Activated CD4-positive, alpha-beta T cell treated with anti-CD3 and anti-CD28 coated beads, Interleukin-2, amount 10 ng/mL, durations not matched to agents 7 days and 5 days (primary cell): ENCODE data around the gene TGM6. TPM values are rescaled to one million over a fixed set of nuclear protein-coding genes. Genes with fewer than 3 reads are reported as not detected.
A peak's percentile ranks its signal among the peaks of the same experiment; 100 is the strongest.

Experiments
- CTCF ChIA-PET: fragments of 350-600 bp; sonication (Branson Sonifier 250); formaldehyde crosslinking; loops from one replicate; lab custom pipeline; 2021; ENCODE audit warnings: antibody characterized with exemption; lab: Charles Lee
- POLR2A ChIA-PET: fragments of 350-600 bp; sonication (Branson Sonifier 250); formaldehyde crosslinking; loops from one replicate; lab custom pipeline; 2021; ENCODE audit warnings: antibody characterized with exemption; lab: Charles Lee
- DNase-seq: peaks from one replicate; pipeline ENCODE4 v3.0.0-alpha.2; 2020
- H3K27ac Mint-ChIP-seq: one replicate; pipeline ENCODE4 v1.8.0; 2021; ENCODE audit warnings: mild to moderate bottlenecking, moderate library complexity, mixed read lengths
- H3K27me3 Mint-ChIP-seq: one replicate; pipeline ENCODE4 v1.8.0; 2021; ENCODE audit warnings: mixed read lengths
- H3K36me3 Mint-ChIP-seq: one replicate; pipeline ENCODE4 v1.8.0; 2021; ENCODE audit warnings: low read depth, mixed read lengths
- H3K4me1 Mint-ChIP-seq: one replicate; pipeline ENCODE4 v1.8.0; 2021; ENCODE audit warnings: mixed read lengths
- H3K4me3 Mint-ChIP-seq: one replicate; pipeline ENCODE4 v1.8.0; 2021; ENCODE audit warnings: mild to moderate bottlenecking, moderate library complexity, mixed read lengths
- H3K9me3 Mint-ChIP-seq: one replicate; pipeline ENCODE4 v1.8.0; 2021; ENCODE audit warnings: mixed read lengths
- total RNA-seq, 2 experiments: library from RNA; stranded (reverse); gene quantifications; one replicate each; pipeline ENCODE4 v1.2.3, GENCODE V29; 2021

Gene TGM6
- total RNA-seq, 2 experiments from 2014 or later = not detected

DNA sequence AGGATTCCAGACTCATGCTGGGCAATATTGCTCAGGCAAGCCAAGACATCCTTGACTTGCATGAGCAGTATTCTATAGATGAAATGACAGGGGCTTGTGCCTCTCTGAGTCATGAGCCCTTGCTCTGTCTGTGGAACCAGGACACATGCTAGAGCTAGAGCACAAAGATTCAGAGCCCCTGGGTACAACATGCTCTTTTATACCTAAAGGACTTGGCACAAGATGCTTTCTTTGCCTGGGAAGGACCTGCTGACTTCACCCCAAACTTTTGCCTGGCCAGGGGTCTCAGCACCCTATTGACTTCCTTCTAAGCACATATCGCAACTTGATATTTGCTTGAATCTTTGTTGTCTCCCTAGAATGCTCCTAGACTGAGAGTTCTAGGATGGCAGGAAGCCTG, 27.4 kb downstream of the TGM6 start:
- Mint-ChIP-seq H3K27ac (no peak overlapping the region), H3K9me3 (no peaks in the 10 kb centered on the region), H3K4me1 (no peaks in the 10 kb centered on the region), H3K36me3 (no peaks in the 10 kb centered on the region), H3K4me3 (no peak overlapping the region), H3K27me3 (peaks cover 19% of the 10 kb centered on the region)
- no peak for DNase-seq
- POLR2A ChIA-PET = no interaction called here
- CTCF ChIA-PET = no interaction called here

DNA sequence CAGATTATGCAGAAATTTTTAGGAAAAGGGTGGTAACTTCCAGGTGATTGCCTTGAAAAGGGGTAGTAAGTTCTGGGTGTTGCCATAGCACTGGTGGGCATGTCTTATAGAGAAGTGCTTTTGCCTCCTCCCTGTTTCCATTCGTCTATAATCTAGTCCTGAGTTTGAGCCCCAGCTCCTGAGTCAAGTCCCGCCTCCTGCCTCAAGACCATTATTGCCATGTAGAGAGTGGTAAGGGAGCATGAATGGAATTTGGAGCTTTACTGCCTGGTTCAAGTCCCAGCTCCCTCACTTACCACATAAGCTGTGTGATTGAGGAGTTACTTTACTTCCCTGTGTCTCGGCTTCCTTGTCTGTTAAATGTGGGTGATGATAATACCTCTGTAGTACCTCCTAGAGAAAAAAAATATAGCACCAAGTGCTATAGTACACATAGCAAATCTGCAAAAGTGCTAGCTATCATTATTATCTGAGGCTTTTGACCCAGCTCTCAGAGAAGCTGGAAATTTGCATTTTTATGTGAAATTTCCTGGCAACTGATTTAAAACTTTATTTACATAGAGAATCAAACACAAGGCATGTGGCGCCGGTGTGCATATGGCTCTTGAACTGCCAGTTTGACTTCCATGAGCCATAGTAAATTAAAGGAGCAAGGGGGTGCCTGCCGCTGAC, 36.0 kb downstream of the TGM6 start:
- peaks cover 32% of the 10 kb centered on the region for H3K27me3 Mint-ChIP-seq
- H3K4me3 Mint-ChIP-seq = no peak overlapping the region
- no peaks in the 10 kb centered on the region for H3K4me1 Mint-ChIP-seq
- H3K9me3 Mint-ChIP-seq = no peaks in the 10 kb centered on the region
- ChIA-PET CTCF (no interaction called here), POLR2A (no interaction called here)
- DNase-seq = no peak
- no peak overlapping the region for H3K27ac Mint-ChIP-seq
- no peaks in the 10 kb centered on the region for H3K36me3 Mint-ChIP-seq

DNA sequence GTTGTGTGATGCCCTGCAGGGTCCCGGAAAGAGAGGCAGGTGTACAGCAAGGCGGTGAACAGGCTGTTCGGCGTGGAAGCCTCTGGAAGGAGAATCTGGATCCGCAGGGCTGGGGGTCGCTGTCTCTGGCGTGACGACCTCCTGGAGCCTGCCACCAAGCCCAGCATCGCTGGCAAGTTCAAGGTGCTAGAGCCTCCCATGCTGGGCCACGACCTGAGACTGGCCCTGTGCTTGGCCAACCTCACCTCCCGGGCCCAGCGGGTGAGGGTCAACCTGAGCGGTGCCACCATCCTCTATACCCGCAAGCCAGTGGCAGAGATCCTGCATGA, 36.5 kb downstream of the TGM6 start:
- Mint-ChIP-seq H3K9me3 (no peaks in the 10 kb centered on the region), H3K4me1 (no peaks in the 10 kb centered on the region), H3K4me3 (no peak overlapping the region), H3K27me3 (peaks cover 32% of the 10 kb centered on the region), H3K36me3 (no peaks in the 10 kb centered on the region), H3K27ac (no peak overlapping the region)
- ChIA-PET CTCF (no interaction called here), POLR2A (no interaction called here)
- DNase-seq = no peak

DNA sequence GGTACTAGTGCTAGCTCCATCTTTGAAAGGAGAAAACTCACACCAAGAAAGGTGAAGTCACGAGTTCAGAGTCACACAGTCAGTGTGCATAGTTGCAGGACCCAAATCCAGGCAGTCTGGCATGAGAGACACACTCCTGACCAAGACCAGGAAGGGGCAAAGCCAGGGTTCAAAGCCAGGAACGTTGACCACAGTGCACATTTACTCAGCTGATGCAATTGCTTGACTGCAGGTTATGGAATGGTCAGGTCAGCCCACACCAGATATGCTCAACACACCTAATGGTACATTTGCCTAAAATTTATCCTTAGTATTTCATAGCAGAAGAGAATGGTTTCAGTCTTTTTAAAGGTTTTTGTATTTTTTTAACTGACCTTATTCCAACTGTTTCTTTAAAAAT, 37.7 kb downstream of the TGM6 start:
- no peak for DNase-seq
- CTCF ChIA-PET = no interaction called here
- no peak overlapping the region for H3K27ac Mint-ChIP-seq
- POLR2A ChIA-PET = no interaction called here
- no peaks in the 10 kb centered on the region for H3K36me3 Mint-ChIP-seq
- no peaks in the 10 kb centered on the region for H3K4me1 Mint-ChIP-seq
- H3K4me3 Mint-ChIP-seq = no peak overlapping the region
- H3K9me3 Mint-ChIP-seq = no peaks in the 10 kb centered on the region
- H3K27me3 Mint-ChIP-seq = peaks cover 27% of the 10 kb centered on the region

DNA sequence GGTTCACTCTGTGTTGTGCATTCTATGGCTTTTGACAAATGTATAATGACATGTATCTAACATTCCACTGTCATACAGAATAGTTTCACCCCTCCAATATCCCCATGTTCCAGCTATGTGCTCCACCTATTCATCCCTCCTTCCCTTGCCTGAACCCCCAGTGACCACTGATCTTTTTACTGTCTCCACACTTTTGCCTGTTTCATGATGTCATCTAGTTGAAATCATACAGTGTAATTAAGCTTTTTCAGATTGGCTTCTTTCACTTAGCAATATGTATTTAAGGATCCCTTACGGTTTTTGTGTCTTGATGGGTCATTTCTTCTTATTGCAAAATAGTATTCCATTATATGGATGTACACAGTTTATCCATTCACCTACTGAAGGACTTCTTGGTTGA, 39.8 kb downstream of the TGM6 start:
- Mint-ChIP-seq H3K4me3 (no peak overlapping the region), H3K27ac (no peak overlapping the region), H3K4me1 (no peaks in the 10 kb centered on the region), H3K36me3 (no peaks in the 10 kb centered on the region), H3K27me3 (peaks cover 25% of the 10 kb centered on the region), H3K9me3 (no peaks in the 10 kb centered on the region)
- ChIA-PET CTCF (no interaction called here), POLR2A (no interaction called here)
- no peak for DNase-seq

DNA sequence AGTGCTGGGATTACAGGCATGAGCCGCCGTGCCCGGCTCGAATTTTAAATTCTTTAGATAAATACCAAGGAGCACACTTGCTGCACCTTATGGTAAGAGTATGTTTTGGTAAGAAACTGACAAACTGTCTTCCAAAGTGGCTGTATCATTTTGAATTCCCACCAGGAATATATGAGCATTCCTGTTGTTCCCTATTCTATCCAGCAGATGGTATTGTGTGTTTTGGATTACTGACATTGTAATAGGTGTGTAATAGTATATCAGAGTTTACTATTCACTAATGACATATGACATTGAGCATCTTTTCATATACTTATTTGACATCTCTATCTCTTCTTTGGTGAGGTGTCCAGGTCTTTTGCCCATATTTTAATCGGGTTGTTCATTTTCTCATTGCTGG, 40.5 kb downstream of the TGM6 start:
- H3K27me3 Mint-ChIP-seq = peaks cover 26% of the 10 kb centered on the region
- H3K4me3 Mint-ChIP-seq = no peak overlapping the region
- H3K9me3 Mint-ChIP-seq = no peaks in the 10 kb centered on the region
- no peaks in the 10 kb centered on the region for H3K36me3 Mint-ChIP-seq
- no peak overlapping the region for H3K27ac Mint-ChIP-seq
- DNase-seq = no peak
- no peaks in the 10 kb centered on the region for H3K4me1 Mint-ChIP-seq
- POLR2A ChIA-PET = no interaction called here
- CTCF ChIA-PET = no interaction called here

DNA sequence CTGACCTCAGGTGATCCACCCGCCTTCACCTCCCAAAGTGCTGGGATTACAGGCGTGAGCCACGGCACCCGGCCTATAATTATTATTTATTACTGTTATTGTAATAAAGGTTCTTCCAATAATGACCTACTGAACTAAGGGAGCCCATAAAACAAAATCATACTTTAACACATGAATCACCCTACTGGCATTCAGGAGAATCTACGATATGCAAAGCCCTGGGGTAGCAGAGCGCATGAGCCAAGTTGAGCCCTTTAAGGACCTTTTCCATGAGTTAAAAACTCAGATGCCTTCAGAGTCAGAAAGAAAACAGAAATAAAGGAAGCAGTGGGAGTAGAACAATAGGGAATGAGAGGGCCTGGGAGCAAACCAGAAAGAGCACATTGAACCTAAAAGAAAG, 48.4 kb downstream of the TGM6 start:
- no peak for DNase-seq
- Mint-ChIP-seq H3K4me1 (no peaks in the 10 kb centered on the region), H3K9me3 (no peaks in the 10 kb centered on the region), H3K27ac (no peak overlapping the region), H3K4me3 (no peak overlapping the region), H3K36me3 (no peaks in the 10 kb centered on the region), H3K27me3 (peaks cover 21% of the 10 kb centered on the region)
- ChIA-PET POLR2A (no interaction called here), CTCF (no interaction called here)

DNA sequence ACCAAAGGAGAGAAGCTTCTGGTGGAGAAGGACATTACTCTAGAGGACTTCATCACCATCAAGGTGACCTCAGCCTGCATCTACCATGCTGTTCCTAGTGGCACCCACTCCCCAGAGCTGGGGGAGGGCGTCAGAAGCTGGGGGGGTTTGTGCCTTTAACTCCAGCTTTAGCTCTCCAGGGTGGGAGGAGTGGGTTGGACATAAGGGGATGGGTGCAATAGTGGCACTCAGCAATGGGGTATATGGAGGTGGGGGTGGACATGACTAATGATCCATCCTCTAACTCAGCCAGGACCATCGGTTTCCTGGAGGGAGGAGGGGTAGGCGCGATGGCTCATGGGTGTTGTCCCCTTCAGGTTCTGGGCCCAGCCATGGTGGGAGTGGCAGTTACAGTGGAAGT, 49.8 kb downstream of the TGM6 start:
- Mint-ChIP-seq H3K9me3 (no peaks in the 10 kb centered on the region), H3K36me3 (no peaks in the 10 kb centered on the region), H3K27ac (no peak overlapping the region), H3K4me1 (no peaks in the 10 kb centered on the region), H3K4me3 (no peak overlapping the region), H3K27me3 (peaks cover 17% of the 10 kb centered on the region)
- POLR2A ChIA-PET = no interaction called here
- DNase-seq = no peak
- CTCF ChIA-PET = interaction anchor here (0.6 kb wide), 1 partner anchor 341 kb away, joined by 5 read pairs; no protein-coding TSS in a partner anchor

DNA sequence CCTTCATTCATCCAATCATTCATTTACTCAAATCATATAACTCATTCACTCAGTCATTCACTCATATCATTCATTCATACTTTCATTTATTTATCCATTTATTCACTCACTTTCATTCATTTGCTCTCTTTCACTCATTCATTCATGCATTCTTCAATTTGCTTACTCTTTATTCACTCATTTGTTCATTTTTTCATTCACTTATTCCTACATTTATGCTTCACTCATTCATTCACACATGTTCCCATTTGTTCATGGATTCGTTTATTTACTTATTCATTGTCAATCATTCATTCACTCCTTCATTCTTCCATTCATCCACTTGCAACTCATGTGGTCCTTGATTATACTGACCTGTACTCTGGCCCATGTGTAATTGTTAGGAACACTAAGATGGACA, 50.5 kb downstream of the TGM6 start:
- H3K27me3 Mint-ChIP-seq = peaks cover 14% of the 10 kb centered on the region
- no peak for DNase-seq

DNA sequence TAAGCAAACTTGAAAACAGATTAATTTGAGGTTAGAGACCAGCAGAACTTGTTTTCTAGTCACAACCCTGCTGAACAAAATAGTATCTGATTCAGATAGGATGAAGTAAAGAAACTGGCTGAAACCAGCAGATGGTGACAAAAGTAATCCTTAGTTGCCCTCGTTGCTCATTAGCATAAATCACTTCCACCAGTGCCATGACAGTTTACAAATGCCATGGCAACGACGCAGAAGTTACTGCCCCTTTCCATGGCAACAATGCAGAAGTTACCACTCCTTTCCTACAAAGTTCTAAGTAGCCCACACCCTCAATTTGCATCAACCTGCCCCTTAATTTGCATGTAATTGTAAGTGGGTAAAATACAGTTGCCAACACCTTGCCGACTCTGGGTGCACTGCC, 66.1 kb downstream of the TGM6 start:
- ChIA-PET CTCF (interaction anchor here (0.9 kb wide), 1 partner anchor 12 kb away, joined by 3 read pairs; no protein-coding TSS in a partner anchor), POLR2A (no interaction called here)
- Mint-ChIP-seq H3K36me3 (no peaks in the 10 kb centered on the region), H3K4me1 (peaks cover 13% of the 10 kb centered on the region), H3K9me3 (no peaks in the 10 kb centered on the region), H3K27ac (no peak overlapping the region), H3K4me3 (no peak overlapping the region), H3K27me3 (no peaks in the 10 kb centered on the region)
- no peak for DNase-seq

More for the DNA sequence above, 50.5 kb downstream of the TGM6 start:
- Mint-ChIP-seq H3K4me3 (no peak overlapping the region), H3K27ac (no peak overlapping the region), H3K36me3 (no peaks in the 10 kb centered on the region), H3K9me3 (no peaks in the 10 kb centered on the region), H3K4me1 (no peaks in the 10 kb centered on the region)
- ChIA-PET POLR2A (no interaction called here), CTCF (no interaction called here)

DNA sequence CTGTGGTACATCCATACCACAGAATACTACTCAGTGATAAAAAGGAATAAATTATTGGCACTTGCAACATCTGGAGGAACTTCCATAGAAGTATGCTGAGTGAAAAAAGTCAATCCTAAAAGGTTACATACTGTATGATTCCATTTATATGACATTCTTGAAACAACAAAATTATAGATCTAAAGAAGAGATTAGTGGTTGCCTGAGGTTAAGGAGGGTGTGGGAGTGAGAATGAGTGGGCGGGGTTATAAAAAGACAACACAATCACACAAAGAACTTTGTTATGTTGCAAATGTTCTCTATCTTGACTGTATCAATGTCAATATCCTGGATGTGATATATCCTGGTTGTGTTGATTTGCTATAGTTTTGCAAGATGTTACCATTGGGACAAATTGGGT, 68.7 kb downstream of the TGM6 start:
- no peaks in the 10 kb centered on the region for H3K36me3 Mint-ChIP-seq
- no peak overlapping the region for H3K27ac Mint-ChIP-seq
- ChIA-PET POLR2A (no interaction called here), CTCF (no interaction called here)
- H3K4me1 Mint-ChIP-seq = peaks cover 13% of the 10 kb centered on the region
- no peak overlapping the region for H3K4me3 Mint-ChIP-seq
- no peak for DNase-seq
- H3K27me3 Mint-ChIP-seq = no peaks in the 10 kb centered on the region
- no peaks in the 10 kb centered on the region for H3K9me3 Mint-ChIP-seq

DNA sequence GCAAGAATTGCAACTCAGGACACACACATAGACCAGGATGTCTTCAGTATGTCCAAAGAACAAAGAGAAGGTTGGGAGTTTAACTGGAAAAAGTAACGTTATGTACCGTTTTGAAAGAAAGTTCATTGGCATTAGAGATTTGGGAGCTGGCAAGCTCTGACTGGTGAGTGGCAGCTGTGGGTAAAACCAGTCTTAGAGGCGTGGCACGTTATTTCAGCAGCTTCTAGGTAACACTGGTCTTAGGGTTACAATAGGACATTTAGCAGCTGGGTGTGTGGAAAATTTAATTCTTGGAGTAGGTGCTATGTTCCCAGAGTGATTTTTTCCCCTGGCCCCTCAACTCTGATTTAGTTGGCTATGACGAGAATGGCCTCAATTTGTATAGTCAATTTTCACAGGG, 70.7 kb downstream of the TGM6 start:
- Mint-ChIP-seq H3K27me3 (no peaks in the 10 kb centered on the region), H3K27ac (no peak overlapping the region), H3K4me3 (no peak overlapping the region), H3K4me1 (peaks cover 13% of the 10 kb centered on the region), H3K9me3 (no peaks in the 10 kb centered on the region), H3K36me3 (no peaks in the 10 kb centered on the region)
- ChIA-PET POLR2A (no interaction called here), CTCF (interaction anchor here (0.9 to 1.6 kb wide), 6 partner anchors 10 to 244 kb away, joined by 3 to 6 read pairs (median 4); no protein-coding TSS in a partner anchor)
- no peak for DNase-seq

DNA sequence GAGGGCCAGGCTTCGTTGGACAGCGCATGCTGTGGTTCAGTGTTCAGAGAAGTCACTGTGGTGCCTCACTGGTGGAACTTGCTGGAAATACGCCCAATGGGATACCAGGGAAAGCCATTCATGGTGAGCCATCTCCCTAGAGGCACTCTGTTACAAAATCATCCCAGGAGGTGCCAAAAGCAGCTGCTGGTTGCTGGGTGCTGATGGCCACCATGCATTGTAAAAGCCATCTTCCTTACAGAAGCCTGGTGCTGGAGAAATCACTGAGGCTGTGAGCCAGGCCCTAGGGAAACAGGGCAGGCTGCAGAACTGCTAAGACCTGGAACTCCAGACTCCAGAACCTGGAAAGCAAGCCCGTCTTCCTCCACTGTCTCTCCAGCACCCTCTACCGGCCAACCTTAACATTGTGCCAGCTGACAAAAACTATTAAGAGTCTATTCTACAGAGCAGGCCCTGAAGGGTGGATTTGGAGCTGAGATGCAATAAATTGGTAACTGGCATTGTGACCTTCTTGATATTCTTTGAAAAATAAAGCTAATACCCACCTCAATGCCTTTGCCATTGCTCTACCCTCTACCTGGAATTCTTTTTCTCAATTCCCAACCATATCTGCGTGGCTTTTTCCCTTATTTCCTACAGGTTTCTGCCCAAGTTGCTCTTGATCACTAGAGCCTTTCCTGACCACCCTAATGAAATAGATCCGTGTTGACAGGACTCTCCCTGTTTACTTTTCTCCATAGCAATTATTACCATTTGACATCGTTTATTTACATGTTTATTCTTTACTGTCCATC, 71.4 kb downstream of the TGM6 start:
- Mint-ChIP-seq H3K36me3 (no peaks in the 10 kb centered on the region), H3K27ac (no peak overlapping the region), H3K4me1 (peaks cover 13% of the 10 kb centered on the region), H3K4me3 (no peak overlapping the region), H3K27me3 (no peaks in the 10 kb centered on the region), H3K9me3 (no peaks in the 10 kb centered on the region)
- peak; percentile 79 for DNase-seq
- CTCF ChIA-PET = interaction anchor here (0.9 to 1.6 kb wide), 9 partner anchors 9 to 245 kb away, joined by 3 to 6 read pairs (median 4); no protein-coding TSS in a partner anchor
- POLR2A ChIA-PET = no interaction called here
